Right atrium auricular region (tissue), 2 donors: Measurements from ENCODE around the gene DIP2B. TPM values are rescaled to one million over a fixed set of nuclear protein-coding genes. Genes with fewer than 3 reads are reported as not detected.

Experiments
- DNase-seq: peaks from one replicate; pipeline ENCODE4 v3.0.0-alpha.2; 2019; ENCODE audit warnings: low spot score
- H3K27ac ChIP-seq, 2 donors: fragments of 200-600 bp; sonication (generic); 1 replicate in 1 of 2; 2 replicates in 1 of 2; pipeline ENCODE4 v1.5.1; 2016 to 2019
- H3K27me3 ChIP-seq, 2 donors: fragments of 200-600 bp; sonication (generic); one replicate each; pipeline versions ENCODE4 v1.5.1 to v1.6.0; 2017 to 2019
- H3K36me3 ChIP-seq: fragments of 200-600 bp; sonication (generic); one replicate; pipeline ENCODE4 v1.5.1; 2016
- H3K4me1 ChIP-seq, 2 donors: fragments of 200-600 bp; sonication (generic); one replicate each; pipeline versions ENCODE4 v1.5.1 to v1.6.0; 2017 to 2019
- H3K4me3 ChIP-seq, 2 donors: fragments of 200-600 bp; sonication (generic); 1 replicate in 1 of 2; 2 replicates in 1 of 2; pipeline ENCODE4 v1.5.1; 2017 to 2019; ENCODE audit warnings: mild to moderate bottlenecking in 1 of 2, moderate library complexity in 1 of 2
- H3K9me3 ChIP-seq, 2 donors: fragments of 200-600 bp; sonication (generic); one replicate each; pipeline ENCODE4 v1.5.1; 2019
- CTCF ChIP-seq, 2 donors: fragments of 200-600 bp; sonication (generic); IDR thresholded peaks; one replicate each; pipeline ENCODE4 v1.5.1; 2019; ENCODE audit warnings: antibody characterized with exemption in 2 of 2
- total RNA-seq, 2 donors: library from RNA; depleted of rRNA; stranded (reverse); fragments of >200 nt; gene quantifications; one replicate each; pipeline ENCODE4 v1.1.0, GENCODE V29; 2016

The DIP2B gene
- total RNA-seq, 2 donors from 2014 or later, result 11.6 to 15.2 TPM

- Histone ChIP-seq H3K27ac (no peak overlapping the region), H3K9me3 (no peaks in the 10 kb centered on the region), H3K27me3 (no peaks in the 10 kb centered on the region), H3K4me3 (no peak overlapping the region), H3K36me3 (peaks cover 6% of the 10 kb centered on the region), H3K4me1 (peaks cover 0 to 6% of the 10 kb centered on the region in 2 donors)
- no peak for TF ChIP-seq CTCF (IDR thresholded peaks at IDR 0.05)
- DNase-seq, result no peak
Measured at GRCh38 chr12:50771409-50771808, 266.6 kb downstream of the DIP2B start.

- TF ChIP-seq CTCF (IDR thresholded peaks at IDR 0.05), result no peak
- DNase-seq, result no peak
- Histone ChIP-seq H3K27ac (no peak overlapping the region), H3K36me3 (peaks cover 6% of the 10 kb centered on the region), H3K4me1 (peaks cover 0 to 6% of the 10 kb centered on the region in 2 donors), H3K27me3 (no peaks in the 10 kb centered on the region), H3K9me3 (no peaks in the 10 kb centered on the region), H3K4me3 (no peak overlapping the region)
Measured at GRCh38 chr12:50772470-50772869, 267.7 kb downstream of the DIP2B start.

- no peak for DNase-seq
- Histone ChIP-seq H3K9me3 (no peaks in the 10 kb centered on the region), H3K27ac (no peak overlapping the region), H3K4me3 (no peak overlapping the region), H3K36me3 (peaks cover 6% of the 10 kb centered on the region), H3K27me3 (no peaks in the 10 kb centered on the region), H3K4me1 (peaks cover 0 to 6% of the 10 kb centered on the region in 2 donors)
- no peak for TF ChIP-seq CTCF (IDR thresholded peaks at IDR 0.05)
Measured at GRCh38 chr12:50772877-50773276, 268.1 kb downstream of the DIP2B start.

- H3K27me3 ChIP-seq, result no peaks in the 10 kb centered on the region
- H3K9me3 ChIP-seq, result no peaks in the 10 kb centered on the region
- no peaks in the 10 kb centered on the region for H3K4me1 ChIP-seq
- H3K27ac ChIP-seq, result no peak overlapping the region
- TF ChIP-seq CTCF (IDR thresholded peaks at IDR 0.05), result no peak
- no peak overlapping the region for H3K4me3 ChIP-seq
- H3K36me3 ChIP-seq, result peaks cover 6% of the 10 kb centered on the region
- no peak for DNase-seq
Measured at GRCh38 chr12:50775251-50775650, 270.5 kb downstream of the DIP2B start.

GRCh38 chr12:50776749-50777728 lies 272.3 kb downstream of the DIP2B start:
- Histone ChIP-seq H3K27me3 (no peaks in the 10 kb centered on the region), H3K4me1 (no peaks in the 10 kb centered on the region), H3K4me3 (no peak overlapping the region), H3K36me3 (peaks cover 20% of the 10 kb centered on the region), H3K27ac (no peak overlapping the region), H3K9me3 (no peaks in the 10 kb centered on the region)
- TF ChIP-seq CTCF (IDR thresholded peaks at IDR 0.05), result no peak
- DNase-seq, result no peak
